ENCODE data around the gene GOPC.
"Not testable (repeated sequence)": the region's sequence is repeated elsewhere in the genome, so short reads cannot be mapped to it uniquely, and the experiment has no call there.

Gene GOPC

DNA sequence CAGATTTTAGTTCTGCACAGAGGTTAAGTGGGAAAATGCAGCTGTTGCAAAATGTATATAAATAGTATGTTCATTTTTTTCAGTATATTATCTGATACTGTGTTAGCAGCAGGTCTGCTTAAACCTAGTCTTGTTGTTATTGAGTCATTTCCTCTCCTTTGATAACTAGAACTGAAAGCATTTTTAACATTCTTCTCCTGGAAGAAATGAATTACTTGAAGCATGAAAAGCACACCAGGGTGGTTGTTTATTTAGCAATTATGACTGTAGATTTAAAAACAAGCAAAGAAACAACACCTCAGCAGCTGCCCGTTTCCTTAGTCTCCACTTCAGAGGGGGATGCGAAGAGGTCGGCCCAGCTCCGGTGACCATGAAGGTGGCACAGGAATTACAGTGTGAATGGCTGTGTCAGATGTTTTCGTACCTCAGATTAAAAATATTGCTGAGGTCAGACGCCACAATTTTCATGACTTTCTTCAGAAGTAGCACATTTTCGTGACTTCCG, 53.5 kb downstream of the GOPC start:
- DNase-seq (ENCODE audit: low read depth): peak; percentile 84

- DNase-seq (ENCODE audit: low read depth): peak; percentile 54
Measured at GRCh38 chr6:117547688-117548621, 54.4 kb downstream of the GOPC start.

DNA sequence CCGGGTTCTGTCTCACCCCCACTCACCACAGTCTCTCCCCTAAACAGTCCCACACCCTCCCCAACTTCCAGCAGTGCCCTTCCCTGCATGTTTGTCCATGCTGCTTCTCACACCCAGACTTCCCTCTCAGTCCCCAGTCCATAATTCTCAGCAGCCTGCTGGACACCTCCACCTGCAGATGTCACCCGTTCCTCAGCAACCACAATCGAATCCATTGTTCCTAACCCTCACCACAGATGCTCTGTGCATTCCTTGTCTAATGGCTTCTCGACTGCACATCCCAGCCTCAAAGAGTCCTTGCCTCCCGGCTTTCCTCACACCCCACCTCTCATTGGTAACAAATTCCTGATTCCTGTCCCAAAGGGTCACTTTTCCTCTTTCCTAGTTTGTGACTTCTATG, 55.6 kb downstream of the GOPC start:
- no peak for DNase-seq (ENCODE audit: low read depth)

- no peak for DNase-seq (ENCODE audit: low read depth)
Measured at GRCh38 chr6:117545161-117545595, 57.1 kb downstream of the GOPC start.

GRCh38 chr6:117544716-117545115, 57.6 kb downstream of the GOPC start:
- DNase-seq (ENCODE audit: low read depth): no peak

- DNase-seq (ENCODE audit: low read depth): no peak
Measured at GRCh38 chr6:117542493-117542892, 59.8 kb downstream of the GOPC start.

DNA sequence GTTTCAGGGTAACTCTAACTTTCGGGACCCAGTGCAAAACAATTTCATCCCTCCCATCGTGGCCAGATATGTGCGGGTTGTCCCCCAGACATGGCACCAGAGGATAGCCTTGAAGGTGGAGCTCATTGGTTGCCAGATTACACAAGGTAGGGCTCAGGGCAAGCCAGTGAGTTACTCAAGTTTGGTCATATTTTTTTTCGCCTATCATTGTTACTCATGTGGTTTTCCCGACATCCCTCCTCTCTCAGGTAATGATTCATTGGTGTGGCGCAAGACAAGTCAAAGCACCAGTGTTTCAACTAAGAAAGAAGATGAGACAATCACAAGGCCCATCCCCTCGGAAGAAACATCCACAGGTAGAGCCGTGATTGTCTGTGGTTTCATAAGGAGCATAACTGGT, 61.6 kb downstream of the GOPC start:
- DNase-seq (ENCODE audit: low read depth): peak; percentile 75

GRCh38 chr6:117538615-117539014, 63.7 kb downstream of the GOPC start:
- no peak for DNase-seq (ENCODE audit: low read depth)

- DNase-seq (ENCODE audit: low read depth): peak; percentile 75
Measured at GRCh38 chr6:117536317-117536716, 66.0 kb downstream of the GOPC start.

GRCh38 chr6:117534974-117535373, 67.3 kb downstream of the GOPC start:
- no peak for DNase-seq (ENCODE audit: low read depth)

DNA sequence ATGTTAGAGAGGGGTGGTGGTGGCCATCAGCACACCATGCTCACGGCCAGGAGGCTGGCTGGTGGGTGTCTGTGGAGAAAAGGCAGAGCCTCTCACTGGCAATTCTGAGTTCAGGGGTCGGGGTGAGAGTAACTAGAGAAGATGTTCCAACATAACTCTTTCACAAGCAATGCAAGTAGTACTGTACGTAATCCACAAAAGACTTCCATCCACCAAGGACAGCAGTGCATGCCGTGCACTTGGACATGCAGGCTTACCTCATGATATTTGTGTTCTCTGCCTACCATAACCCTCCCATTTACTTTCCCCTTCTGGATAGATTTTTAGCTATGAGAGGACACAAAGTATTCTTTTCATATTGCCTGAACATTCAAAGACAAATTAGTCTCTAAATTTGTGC, 68.5 kb downstream of the GOPC start:
- no peak for DNase-seq (ENCODE audit: low read depth)

GRCh38 chr6:117531809-117532725, 70.2 kb downstream of the GOPC start:
- DNase-seq (ENCODE audit: low read depth): no peak

GRCh38 chr6:117531346-117531745, 71.0 kb downstream of the GOPC start:
- DNase-seq (ENCODE audit: low read depth): no peak

DNA sequence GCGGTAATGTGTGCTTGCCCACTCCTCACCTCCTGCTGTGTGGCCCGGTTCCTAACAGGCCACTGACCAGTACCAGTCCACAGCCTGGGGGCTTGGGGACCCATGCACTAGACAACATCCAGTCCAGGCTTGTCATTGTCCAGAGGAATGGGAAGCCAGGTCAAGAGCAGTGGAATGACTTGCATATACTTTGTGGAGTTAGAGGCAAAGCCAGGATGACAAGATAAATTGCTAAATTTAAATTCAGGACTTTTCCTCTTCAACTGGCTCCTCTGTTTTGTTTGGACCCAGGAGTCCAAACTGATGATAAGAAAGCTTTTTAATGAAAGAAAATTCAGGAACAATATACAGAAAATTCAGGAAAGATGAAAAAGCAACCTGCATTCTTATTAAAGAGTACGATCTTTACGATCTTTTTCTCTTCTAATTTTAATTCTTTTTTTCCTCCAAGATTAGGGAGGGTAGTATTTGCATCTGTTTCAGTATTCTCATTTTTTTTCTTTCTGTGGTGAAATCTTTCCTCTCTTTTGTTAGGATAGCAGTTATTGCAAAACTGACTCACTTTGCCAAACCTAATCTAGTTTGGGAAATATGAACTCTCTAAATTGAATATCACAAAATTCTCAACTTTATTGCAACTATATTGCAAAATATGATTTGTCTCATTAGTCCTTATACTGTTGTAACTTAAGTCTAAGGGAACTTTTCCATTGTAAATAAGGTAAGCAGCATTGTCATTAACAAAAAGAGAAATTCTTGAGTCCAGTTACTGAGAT, 71.7 kb downstream of the GOPC start:
- no peak for DNase-seq (ENCODE audit: low read depth)

DNA sequence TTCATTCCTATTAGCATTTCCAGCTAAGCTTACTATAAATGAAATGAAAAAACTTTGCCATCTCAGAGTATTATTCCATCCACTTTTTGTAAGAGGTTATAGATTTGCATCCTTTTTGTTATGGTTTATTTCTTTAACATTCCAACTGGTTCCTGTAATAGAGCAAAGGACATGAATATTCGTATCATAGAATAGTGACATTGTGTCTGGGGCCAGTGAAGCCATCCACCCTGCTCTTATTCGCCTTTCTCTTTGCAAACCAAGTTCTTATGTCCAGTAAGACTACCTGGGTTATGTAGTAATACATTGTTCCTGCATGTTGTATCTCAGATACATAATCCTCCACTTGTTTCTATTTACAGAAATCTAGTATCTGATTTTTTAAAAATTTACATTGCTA, 76.7 kb downstream of the GOPC start:
- no peak for DNase-seq (ENCODE audit: low read depth)

GRCh38 chr6:117521791-117522502, 80.4 kb downstream of the GOPC start:
- peak; percentile 39 for DNase-seq (ENCODE audit: low read depth)

DNA sequence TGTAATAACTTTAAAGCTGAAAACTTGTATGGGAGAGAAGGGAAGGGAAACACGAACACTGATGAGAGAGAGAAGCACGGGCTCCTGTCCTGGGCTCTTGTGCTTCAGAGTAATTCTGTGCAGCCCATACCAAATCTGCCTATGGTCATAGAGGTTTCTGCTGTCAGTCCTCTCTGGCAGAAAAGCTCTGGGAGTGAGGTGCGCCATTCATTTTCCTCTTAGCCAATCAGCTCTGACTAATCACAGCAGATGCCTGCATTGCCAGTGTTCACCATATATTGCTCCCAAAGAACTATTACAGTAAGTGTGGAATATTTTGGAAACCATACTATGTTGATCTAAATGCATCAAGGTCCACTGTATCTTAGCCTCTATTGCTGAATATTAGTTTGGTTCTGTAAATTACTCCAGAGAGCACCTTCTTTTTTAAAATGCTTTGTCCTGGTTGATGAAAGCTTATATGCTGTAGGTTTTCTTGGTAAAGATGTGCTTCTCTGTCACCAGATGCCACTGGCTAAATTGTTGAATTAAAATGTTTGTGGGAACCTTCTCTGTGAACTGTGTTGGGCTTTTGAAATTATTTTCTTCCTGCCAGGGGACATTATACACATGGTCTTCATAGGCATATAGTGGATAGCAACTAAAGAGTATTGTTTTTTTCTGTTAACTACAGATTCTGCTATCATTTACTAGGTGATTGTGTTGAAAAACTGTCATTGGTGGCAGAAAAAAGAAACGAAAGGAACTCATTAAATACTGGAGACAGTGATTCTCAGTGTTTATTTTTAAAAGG, 81.5 kb downstream of the GOPC start:
- DNase-seq (ENCODE audit: low read depth): no peak

- DNase-seq (ENCODE audit: low read depth): no peak
Measured at GRCh38 chr6:117518870-117519269, 83.4 kb downstream of the GOPC start.

DNA sequence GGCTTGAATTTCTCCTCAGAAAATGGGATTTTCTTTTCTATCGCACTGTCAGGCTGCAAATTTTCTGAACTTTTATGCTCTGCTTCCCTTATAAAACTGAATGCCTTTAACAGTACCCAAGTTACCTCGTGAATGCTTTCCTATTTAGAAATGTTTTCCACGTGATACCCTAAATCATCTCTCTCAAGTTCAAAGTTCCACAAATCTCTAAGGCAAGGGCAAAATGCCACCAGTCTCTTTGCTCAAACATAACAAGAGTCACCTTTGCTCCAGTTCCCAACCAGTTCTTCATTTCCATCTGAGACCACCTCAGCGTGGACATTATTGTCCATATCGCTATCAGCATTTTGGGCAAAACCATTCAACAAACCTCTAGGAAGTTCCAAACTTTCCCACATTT, 84.3 kb downstream of the GOPC start:
- not testable (repeated sequence) for DNase-seq (ENCODE audit: low read depth)

DNA sequence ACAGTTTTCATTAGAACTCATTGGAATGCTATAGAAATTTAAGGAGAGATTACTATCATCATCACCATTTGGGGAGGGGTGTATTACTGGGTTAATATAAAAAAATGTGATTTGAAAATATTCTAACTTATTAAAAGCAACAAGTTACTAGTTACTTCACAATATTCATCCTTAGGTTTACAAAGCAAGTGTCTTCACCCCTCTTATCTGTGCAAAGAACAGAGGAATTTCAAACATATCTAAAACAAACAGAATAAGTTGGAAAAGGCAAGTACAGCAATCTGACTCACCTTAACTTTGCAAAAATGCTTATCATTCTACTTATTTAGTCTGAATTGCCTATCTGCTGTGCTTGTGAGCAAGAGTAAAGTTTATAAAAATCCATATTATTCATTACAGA, 87.0 kb downstream of the GOPC start:
- no peak for DNase-seq (ENCODE audit: low read depth)

All from iris pigment epithelial cell (primary cell).